K562 (cell line): Measurements from ENCODE around the gene CCT7. TPM values are rescaled to one million over a fixed set of nuclear protein-coding genes. Genes with fewer than 3 reads are reported as not detected.

ENCODE experiments used
- CTCFL ChIP-seq: IDR thresholded peaks from 2 replicates; pipeline ENCODE4 v1.6.1; 2011; ENCODE audit warnings: borderline replicate concordance, low read depth, mild to moderate bottlenecking, moderate library complexity, low read length; ENCODE audit not compliant: insufficient read depth, poor library complexity, severe bottlenecking
- EGR1 ChIP-seq: fragments of 450-650 bp; conservative IDR thresholded peaks from 2 replicates; pipeline ENCODE4 v1.6.1; 2017; ENCODE audit warnings: mild to moderate bottlenecking
- MAZ ChIP-seq, 2 experiments: fragments of 450-650 bp in 1 of 2; sonication (generic) in 1 of 2; formaldehyde crosslinking; IDR thresholded peaks in 1 of 2; conservative IDR thresholded peaks in 1 of 2; 2 replicates each; pipeline versions ENCODE4 v1.4.0 to v1.5.0; 2020; ENCODE audit warnings: mild to moderate bottlenecking in 1 of 2, missing genetic modification reagents in 1 of 2
- PRDM10 ChIP-seq: fragments of 450-650 bp; IDR thresholded peaks from 2 replicates; pipeline ENCODE4 v1.6.1; 2018; ENCODE audit not compliant: partially characterized antibody
- polyA plus RNA-seq, 8 experiments: library from polyadenylated mRNA; depleted of rRNA in 4 of 8; stranded (reverse) in 5 of 8; unstranded in 3 of 8; fragments of >200 nt; fragmentation: Nextera tagmentation in 2 of 8; fragmentation: Illumina TruSeq in 1 of 8; extraction: Ambion mirVana in 2 of 8; extraction: Trizol in 1 of 8; gene quantifications; 2 replicates each; pipeline versions ENCODE4 v1.2.1 to v1.2.3, GENCODE V29; 2011 to 2014; ENCODE audit warnings: inconsistent platforms in 1 of 8, missing spikeins in 1 of 8
- total RNA-seq, 7 experiments: library from RNA; depleted of rRNA in 6 of 7; stranded (reverse); fragments of >200 nt in 6 of 7; fragmentation: Illumina TruSeq in 2 of 7; extraction: Trizol in 2 of 7; gene quantifications; 2 replicates each; pipeline versions ENCODE4 v1.2.1 to v1.2.3, GENCODE V29; 2011 to 2021; ENCODE audit warnings: low replicate concordance in 1 of 7

CCT7 gene
- total and polyA plus RNA-seq, 9 of the 15 experiments (the other 6 are each of a cell fraction or from before 2014, with no cell fraction given): 326 to 856 (median 638) TPM

- TF ChIP-seq PRDM10 (peak; percentile 37), CTCFL (peak; percentile 60), EGR1 (0 out of 2 replicates have a peak, but pooled peaks have one; percentile 7), MAZ (CRISPR knock-in tag; conservative IDR thresholded peaks at IDR 0.05 in 1 of 2, IDR thresholded peaks at IDR 0.05 in 1 of 2) (peak in 1 of 2 experiments; percentile 90; a peak in 3 of 4 replicates)
Observed at GRCh38 chr2:73212448-73213176, 21.5 kb upstream of the CCT7 start (continued).
